Ovary (tissue), 3 donors: ENCODE data around the gene COL27A1.

Experiments used
- EP300 ChIP-seq: sonication (generic); formaldehyde crosslinking; IDR thresholded peaks from one replicate; pipeline ENCODE4 v1.6.1; 2017; ENCODE audit warnings: antibody characterized with exemption
- POLR2A ChIP-seq: fragments of 450-650 bp; IDR thresholded peaks from one replicate; pipeline ENCODE4 v1.6.1; 2017; ENCODE audit warnings: antibody characterized with exemption, mild to moderate bottlenecking, moderate library complexity
- TF ChIP-seq, protein P1 (sequence below), 3 donors: fragments of 450-650 bp in 2 of 3; fragments of 200-600 bp in 1 of 3; IDR thresholded peaks; one replicate each; pipeline versions ENCODE4 v1.5.1 to v1.8.0; 2016 to 2022; ENCODE audit warnings: antibody characterized with exemption in 3 of 3, mild to moderate bottlenecking in 1 of 3
- donor health status: DM: no; HTN: no; CAD: no.

DNA sequence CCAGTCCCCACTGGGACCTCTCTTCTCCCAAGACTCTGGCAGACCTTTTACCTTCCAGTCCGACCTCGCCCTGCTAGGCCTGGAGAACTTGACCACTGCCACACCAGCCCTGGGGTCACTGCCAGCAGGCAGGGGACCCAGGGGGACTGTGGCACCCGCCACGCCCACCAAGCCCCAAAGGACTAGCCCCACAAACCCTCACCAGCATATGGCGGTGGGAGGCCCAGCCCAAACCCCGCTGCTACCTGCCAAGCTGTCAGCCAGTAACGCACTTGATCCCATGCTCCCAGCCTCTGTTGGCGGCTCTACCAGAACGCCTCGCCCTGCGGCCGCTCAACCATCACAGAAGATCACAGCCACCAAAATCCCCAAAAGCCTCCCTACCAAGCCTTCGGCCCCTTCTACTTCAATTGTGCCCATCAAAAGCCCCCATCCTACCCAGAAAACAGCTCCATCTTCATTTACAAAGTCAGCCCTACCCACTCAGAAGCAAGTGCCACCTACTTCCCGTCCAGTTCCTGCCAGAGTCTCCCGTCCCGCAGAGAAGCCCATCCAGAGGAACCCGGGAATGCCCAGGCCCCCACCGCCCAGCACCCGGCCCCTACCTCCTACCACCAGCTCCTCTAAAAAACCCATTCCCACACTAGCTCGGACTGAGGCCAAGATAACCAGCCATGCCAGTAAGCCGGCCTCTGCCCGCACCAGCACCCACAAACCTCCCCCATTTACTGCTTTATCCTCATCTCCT lies 13.1 kb downstream of the COL27A1 start:
- TF ChIP-seq POLR2A (no peak), EP300 (no peak)
- TF ChIP-seq, protein P1, sequence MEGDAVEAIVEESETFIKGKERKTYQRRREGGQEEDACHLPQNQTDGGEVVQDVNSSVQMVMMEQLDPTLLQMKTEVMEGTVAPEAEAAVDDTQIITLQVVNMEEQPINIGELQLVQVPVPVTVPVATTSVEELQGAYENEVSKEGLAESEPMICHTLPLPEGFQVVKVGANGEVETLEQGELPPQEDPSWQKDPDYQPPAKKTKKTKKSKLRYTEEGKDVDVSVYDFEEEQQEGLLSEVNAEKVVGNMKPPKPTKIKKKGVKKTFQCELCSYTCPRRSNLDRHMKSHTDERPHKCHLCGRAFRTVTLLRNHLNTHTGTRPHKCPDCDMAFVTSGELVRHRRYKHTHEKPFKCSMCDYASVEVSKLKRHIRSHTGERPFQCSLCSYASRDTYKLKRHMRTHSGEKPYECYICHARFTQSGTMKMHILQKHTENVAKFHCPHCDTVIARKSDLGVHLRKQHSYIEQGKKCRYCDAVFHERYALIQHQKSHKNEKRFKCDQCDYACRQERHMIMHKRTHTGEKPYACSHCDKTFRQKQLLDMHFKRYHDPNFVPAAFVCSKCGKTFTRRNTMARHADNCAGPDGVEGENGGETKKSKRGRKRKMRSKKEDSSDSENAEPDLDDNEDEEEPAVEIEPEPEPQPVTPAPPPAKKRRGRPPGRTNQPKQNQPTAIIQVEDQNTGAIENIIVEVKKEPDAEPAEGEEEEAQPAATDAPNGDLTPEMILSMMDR (IDR thresholded peaks at IDR 0.05) = no peak
